GM19455 (cell line): ENCODE measurements around the gene COL6A3.
"Not testable (repeated sequence)": the region's sequence is repeated elsewhere in the genome, so short reads cannot be mapped to it uniquely, and the experiment has no call there.

Experiments used
- ATAC-seq: cut with Tn5 transposase; IDR thresholded peaks from one replicate; pipeline ENCODE4 v1.9.1; 2021; ENCODE audit not compliant: unreplicated experiment

The COL6A3 gene

GRCh38 chr2:237389831-237390230 is 24.1 kb downstream of the COL6A3 start:
- ATAC-seq, result no peak

GRCh38 chr2:237388036-237388435 is 25.9 kb downstream of the COL6A3 start:
- ATAC-seq, result no peak

- ATAC-seq, result no peak
Measured at GRCh38 chr2:237384672-237385020, 29.3 kb downstream of the COL6A3 start.

- ATAC-seq, result no peak
Measured at GRCh38 chr2:237383991-237384671, 29.8 kb downstream of the COL6A3 start.

GRCh38 chr2:237380768-237381167 is 33.2 kb downstream of the COL6A3 start:
- ATAC-seq, result no peak

GRCh38 chr2:237379636-237380035 is 34.3 kb downstream of the COL6A3 start:
- no peak for ATAC-seq

- no peak for ATAC-seq
Measured at GRCh38 chr2:237378650-237379049, 35.3 kb downstream of the COL6A3 start.

GRCh38 chr2:237374284-237375060 is 39.5 kb downstream of the COL6A3 start:
- ATAC-seq, result no peak

- no peak for ATAC-seq
Measured at GRCh38 chr2:237371856-237372255, 42.1 kb downstream of the COL6A3 start.

GRCh38 chr2:237365671-237366070 is 48.3 kb downstream of the COL6A3 start:
- no peak for ATAC-seq

GRCh38 chr2:237364655-237365054 is 49.3 kb downstream of the COL6A3 start:
- no peak for ATAC-seq

- ATAC-seq, result no peak
Measured at GRCh38 chr2:237361194-237362004, 52.6 kb downstream of the COL6A3 start.

GRCh38 chr2:237359894-237360780 is 53.8 kb downstream of the COL6A3 start:
- ATAC-seq, result no peak

GRCh38 chr2:237359518-237359840 is 54.5 kb downstream of the COL6A3 start:
- ATAC-seq, result no peak

GRCh38 chr2:237358721-237359517 is 55.0 kb downstream of the COL6A3 start:
- no peak for ATAC-seq

GRCh38 chr2:237355701-237356100 is 58.3 kb downstream of the COL6A3 start:
- ATAC-seq, result no peak

- no peak for ATAC-seq
Measured at GRCh38 chr2:237354892-237355291, 59.1 kb downstream of the COL6A3 start.

GRCh38 chr2:237354172-237354571 is 59.8 kb downstream of the COL6A3 start:
- not testable (repeated sequence) for ATAC-seq

GRCh38 chr2:237353215-237353614 is 60.7 kb downstream of the COL6A3 start:
- ATAC-seq, result no peak

GRCh38 chr2:237352279-237352845 is 61.6 kb downstream of the COL6A3 start:
- ATAC-seq, result no peak
